ENCODE results near the gene COX8C.

DNA sequence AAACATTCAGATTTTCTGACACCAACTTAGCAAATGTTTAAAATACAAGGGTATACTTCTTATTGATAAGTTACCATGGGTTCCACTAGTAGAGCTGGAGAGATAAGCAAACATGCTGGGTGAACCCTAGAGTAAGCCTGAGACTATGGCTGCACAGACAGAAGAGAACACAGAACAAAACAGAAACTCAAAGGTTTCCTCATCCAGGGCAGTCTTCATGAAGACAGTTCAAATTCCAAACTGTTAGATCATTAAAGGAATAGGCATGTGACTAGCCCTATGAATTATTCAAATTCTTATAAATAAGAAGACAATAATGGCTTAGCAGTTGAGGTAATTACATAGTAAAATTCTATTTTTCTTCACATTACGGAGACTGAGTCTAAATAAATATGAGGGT lies 42.2 kb upstream of the COX8C start:
- TF ChIP-seq POLR2AphosphoS5 (IDR thresholded peaks at IDR 0.05; ENCODE audit: low read depth, low read length) (no peak), SIN3A (IDR thresholded peaks at IDR 0.05; ENCODE audit: borderline replicate concordance, insufficient read depth, low read depth, low read length) (no peak), TCF7L2 (IDR thresholded peaks at IDR 0.05; ENCODE audit: low read depth, low read length) (no peak)
- TF ChIP-seq, protein P1, sequence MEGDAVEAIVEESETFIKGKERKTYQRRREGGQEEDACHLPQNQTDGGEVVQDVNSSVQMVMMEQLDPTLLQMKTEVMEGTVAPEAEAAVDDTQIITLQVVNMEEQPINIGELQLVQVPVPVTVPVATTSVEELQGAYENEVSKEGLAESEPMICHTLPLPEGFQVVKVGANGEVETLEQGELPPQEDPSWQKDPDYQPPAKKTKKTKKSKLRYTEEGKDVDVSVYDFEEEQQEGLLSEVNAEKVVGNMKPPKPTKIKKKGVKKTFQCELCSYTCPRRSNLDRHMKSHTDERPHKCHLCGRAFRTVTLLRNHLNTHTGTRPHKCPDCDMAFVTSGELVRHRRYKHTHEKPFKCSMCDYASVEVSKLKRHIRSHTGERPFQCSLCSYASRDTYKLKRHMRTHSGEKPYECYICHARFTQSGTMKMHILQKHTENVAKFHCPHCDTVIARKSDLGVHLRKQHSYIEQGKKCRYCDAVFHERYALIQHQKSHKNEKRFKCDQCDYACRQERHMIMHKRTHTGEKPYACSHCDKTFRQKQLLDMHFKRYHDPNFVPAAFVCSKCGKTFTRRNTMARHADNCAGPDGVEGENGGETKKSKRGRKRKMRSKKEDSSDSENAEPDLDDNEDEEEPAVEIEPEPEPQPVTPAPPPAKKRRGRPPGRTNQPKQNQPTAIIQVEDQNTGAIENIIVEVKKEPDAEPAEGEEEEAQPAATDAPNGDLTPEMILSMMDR (IDR thresholded peaks at IDR 0.05) = no peak
- TF ChIP-seq, protein P2, sequence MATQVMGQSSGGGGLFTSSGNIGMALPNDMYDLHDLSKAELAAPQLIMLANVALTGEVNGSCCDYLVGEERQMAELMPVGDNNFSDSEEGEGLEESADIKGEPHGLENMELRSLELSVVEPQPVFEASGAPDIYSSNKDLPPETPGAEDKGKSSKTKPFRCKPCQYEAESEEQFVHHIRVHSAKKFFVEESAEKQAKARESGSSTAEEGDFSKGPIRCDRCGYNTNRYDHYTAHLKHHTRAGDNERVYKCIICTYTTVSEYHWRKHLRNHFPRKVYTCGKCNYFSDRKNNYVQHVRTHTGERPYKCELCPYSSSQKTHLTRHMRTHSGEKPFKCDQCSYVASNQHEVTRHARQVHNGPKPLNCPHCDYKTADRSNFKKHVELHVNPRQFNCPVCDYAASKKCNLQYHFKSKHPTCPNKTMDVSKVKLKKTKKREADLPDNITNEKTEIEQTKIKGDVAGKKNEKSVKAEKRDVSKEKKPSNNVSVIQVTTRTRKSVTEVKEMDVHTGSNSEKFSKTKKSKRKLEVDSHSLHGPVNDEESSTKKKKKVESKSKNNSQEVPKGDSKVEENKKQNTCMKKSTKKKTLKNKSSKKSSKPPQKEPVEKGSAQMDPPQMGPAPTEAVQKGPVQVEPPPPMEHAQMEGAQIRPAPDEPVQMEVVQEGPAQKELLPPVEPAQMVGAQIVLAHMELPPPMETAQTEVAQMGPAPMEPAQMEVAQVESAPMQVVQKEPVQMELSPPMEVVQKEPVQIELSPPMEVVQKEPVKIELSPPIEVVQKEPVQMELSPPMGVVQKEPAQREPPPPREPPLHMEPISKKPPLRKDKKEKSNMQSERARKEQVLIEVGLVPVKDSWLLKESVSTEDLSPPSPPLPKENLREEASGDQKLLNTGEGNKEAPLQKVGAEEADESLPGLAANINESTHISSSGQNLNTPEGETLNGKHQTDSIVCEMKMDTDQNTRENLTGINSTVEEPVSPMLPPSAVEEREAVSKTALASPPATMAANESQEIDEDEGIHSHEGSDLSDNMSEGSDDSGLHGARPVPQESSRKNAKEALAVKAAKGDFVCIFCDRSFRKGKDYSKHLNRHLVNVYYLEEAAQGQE (IDR thresholded peaks at IDR 0.05; ENCODE audit: insufficient read depth in 1 of 2, low read depth in 2 of 2, low read length in 1 of 2) = no peak
